GM19324 (cell line): Measurements from ENCODE around the gene AMZ1.
"Not testable (repeated sequence)": the region's sequence is repeated elsewhere in the genome, so short reads cannot be mapped to it uniquely, and the experiment has no call there.

Experiments used
- ATAC-seq: cut with Tn5 transposase; IDR thresholded peaks from one replicate; pipeline ENCODE4 v1.9.1; 2021; ENCODE audit warnings: mild to moderate bottlenecking, moderate library complexity; ENCODE audit not compliant: unreplicated experiment, low FRiP score

The AMZ1 gene

GRCh38 chr7:2737771-2738540 lies 50.0 kb downstream of the AMZ1 start:
- no peak for ATAC-seq

GRCh38 chr7:2738766-2739549 lies 51.0 kb downstream of the AMZ1 start:
- no peak for ATAC-seq

- ATAC-seq, result not testable (repeated sequence)
Observed at GRCh38 chr7:2743523-2744185, 55.7 kb downstream of the AMZ1 start.

- not testable (repeated sequence) for ATAC-seq
Observed at GRCh38 chr7:2748684-2749083, 60.7 kb downstream of the AMZ1 start.

GRCh38 chr7:2750004-2750407 lies 62.0 kb downstream of the AMZ1 start:
- no peak for ATAC-seq

GRCh38 chr7:2751086-2751485 lies 63.1 kb downstream of the AMZ1 start:
- no peak for ATAC-seq

- no peak for ATAC-seq
Observed at GRCh38 chr7:2753148-2753547, 65.1 kb downstream of the AMZ1 start.

GRCh38 chr7:2754086-2754485 lies 66.1 kb downstream of the AMZ1 start:
- no peak for ATAC-seq

- ATAC-seq, result no peak
Observed at GRCh38 chr7:2754912-2755311, 66.9 kb downstream of the AMZ1 start.

- no peak for ATAC-seq
Observed at GRCh38 chr7:2755531-2755930, 67.5 kb downstream of the AMZ1 start.

- ATAC-seq, result no peak
Observed at GRCh38 chr7:2757361-2757903, 69.4 kb downstream of the AMZ1 start.

- peak; percentile 41 for ATAC-seq
Observed at GRCh38 chr7:2757904-2758672, 70.1 kb downstream of the AMZ1 start.

- ATAC-seq, result no peak
Observed at GRCh38 chr7:2758673-2759616, 70.9 kb downstream of the AMZ1 start.

- ATAC-seq, result no peak
Observed at GRCh38 chr7:2759736-2760097, 71.7 kb downstream of the AMZ1 start.

- no peak for ATAC-seq
Observed at GRCh38 chr7:2760098-2760889, 72.3 kb downstream of the AMZ1 start.

- no peak for ATAC-seq
Observed at GRCh38 chr7:2761131-2761624, 73.2 kb downstream of the AMZ1 start.

GRCh38 chr7:2761801-2762497 lies 73.9 kb downstream of the AMZ1 start:
- no peak for ATAC-seq

- ATAC-seq, result no peak
Observed at GRCh38 chr7:2763597-2763996, 75.6 kb downstream of the AMZ1 start.
